T-helper 1 cell (primary cell): ENCODE data around the gene MYH14.
"Not testable (repeated sequence)": the region's sequence is repeated elsewhere in the genome, so short reads cannot be mapped to it uniquely, and the experiment has no call there.

Source experiments
- DNase-seq, 5 donors: peaks; one replicate each; pipeline ENCODE4 v3.0.0-alpha.2; 2012 to 2020

MYH14 gene

GRCh38 chr19:50322931-50323781, 119.7 kb downstream of the MYH14 start:
- DNase-seq: no peak

GRCh38 chr19:50323782-50324133, 120.3 kb downstream of the MYH14 start:
- no peak for DNase-seq

GRCh38 chr19:50324331-50324730, 120.9 kb downstream of the MYH14 start:
- DNase-seq: no peak

- peak; percentile 27 to 74 (median 56) for DNase-seq
Measured at GRCh38 chr19:50325310-50326100, 122.1 kb downstream of the MYH14 start.

GRCh38 chr19:50326101-50326664, 122.8 kb downstream of the MYH14 start:
- no peak for DNase-seq

- DNase-seq: no peak
Measured at GRCh38 chr19:50327013-50327412, 123.6 kb downstream of the MYH14 start.

- DNase-seq: no peak
Measured at GRCh38 chr19:50327461-50328223, 124.2 kb downstream of the MYH14 start.

GRCh38 chr19:50328224-50328872, 124.9 kb downstream of the MYH14 start:
- peak in 1 of 5 donors; percentile 53 for DNase-seq

GRCh38 chr19:50328873-50329145, 125.4 kb downstream of the MYH14 start:
- no peak for DNase-seq

- peak; percentile 70 to 99 (median 90) for DNase-seq
Measured at GRCh38 chr19:50329146-50329925, 125.9 kb downstream of the MYH14 start, which contains the start of gene KCNC3. Gene KCNC3, minus strand, starts transcription at chr19:50329377. Its CDS starts 295 bp downstream, at chr19:50329082.

GRCh38 chr19:50329926-50330294, 126.5 kb downstream of the MYH14 start:
- not testable (repeated sequence) for DNase-seq

- peak; percentile 43 to 92 (median 81) for DNase-seq
Measured at GRCh38 chr19:50330365-50331078, 127.1 kb downstream of the MYH14 start.

GRCh38 chr19:50331221-50331993, 128.0 kb downstream of the MYH14 start:
- DNase-seq: no peak

GRCh38 chr19:50331994-50332243, 128.5 kb downstream of the MYH14 start:
- no peak for DNase-seq

- DNase-seq: no peak
Measured at GRCh38 chr19:50332244-50333038, 129.0 kb downstream of the MYH14 start.

- DNase-seq: peak; percentile 72 to 98 (median 84)
Measured at GRCh38 chr19:50333235-50333736, 129.9 kb downstream of the MYH14 start.

GRCh38 chr19:50333737-50334617, 130.6 kb downstream of the MYH14 start:
- DNase-seq: peak in 4 of 5 donors; percentile 55 to 81 (median 74)

- no peak for DNase-seq
Measured at GRCh38 chr19:50334741-50335421, 131.5 kb downstream of the MYH14 start.
